OCI-LY7 (cell line): ENCODE data around the gene SSTR5. TPM values are rescaled to one million over a fixed set of nuclear protein-coding genes. Genes with fewer than 3 reads are reported as not detected.

Experiments used
- BruUV-seq: library from RNA; stranded (reverse); fragments of 400-500 nt; replicated peaks from 2 replicates; lab custom pipeline; 2021; lab: Mats Ljungman, UMichigan
- CTCF ChIA-PET: fragments of 300-600 bp; sonication (Branson Sonifier 250); formaldehyde crosslinking; loops from one replicate; lab custom pipeline; 2022; ENCODE audit warnings: antibody characterized with exemption; ENCODE audit not compliant: unreplicated experiment; lab: Charles Lee
- POLR2A ChIA-PET: fragments of 300-600 bp; sonication (Branson Sonifier 250); formaldehyde crosslinking; loops from one replicate; lab custom pipeline; 2022; ENCODE audit warnings: antibody characterized with exemption; lab: Charles Lee
- DNase-seq: peaks from one replicate; pipeline ENCODE4 v3.0.0-alpha.2; 2015; ENCODE audit warnings: low spot score
- H2AFZ ChIP-seq: fragments of 200-600 bp; sonication (generic), shearing (Covaris generic); 2 replicates; pipeline ENCODE4 v1.6.1; 2014; ENCODE audit warnings: mild to moderate bottlenecking, antibody characterized with exemption, low read length, moderate library complexity
- H3K27ac ChIP-seq: fragments of 200-600 bp; sonication (generic); 2 replicates; pipeline ENCODE4 v1.5.1; 2014; ENCODE audit warnings: mixed run types, low read depth, mild to moderate bottlenecking, moderate library complexity, low read length, inconsistent platforms; ENCODE audit not compliant: poor library complexity, severe bottlenecking
- H3K36me3 ChIP-seq: fragments of 200-600 bp; sonication (generic); 2 replicates; pipeline ENCODE4 v1.6.1; 2014; ENCODE audit warnings: mild to moderate bottlenecking, antibody characterized with exemption, low read length, moderate library complexity, mixed read lengths; ENCODE audit not compliant: insufficient read depth
- H3K4me1 ChIP-seq: fragments of 200-600 bp; sonication (generic); 2 replicates; pipeline ENCODE4 v1.5.1; 2014; ENCODE audit warnings: mild to moderate bottlenecking, low read length; ENCODE audit not compliant: insufficient read depth, poor library complexity, severe bottlenecking
- H3K4me2 ChIP-seq: fragments of 200-600 bp; sonication (generic); 2 replicates; pipeline ENCODE4 v1.6.1; 2014; ENCODE audit warnings: mild to moderate bottlenecking, low read length
- H3K4me3 ChIP-seq: fragments of 200-600 bp; sonication (generic); 2 replicates; pipeline ENCODE4 v1.5.1; 2014; ENCODE audit warnings: mild to moderate bottlenecking, low read depth, low read length; ENCODE audit not compliant: poor library complexity, severe bottlenecking
- H3K79me2 ChIP-seq: fragments of 200-600 bp; sonication (generic); 2 replicates; pipeline ENCODE4 v1.6.1; 2016; ENCODE audit warnings: low read depth, mild to moderate bottlenecking, low read length, moderate library complexity, mixed read lengths; ENCODE audit not compliant: insufficient read depth
- H3K9me2 ChIP-seq: fragments of 200-600 bp; sonication (generic); 2 replicates; pipeline ENCODE4 v1.6.1; 2016; ENCODE audit warnings: mild to moderate bottlenecking, low read length, mixed read lengths; ENCODE audit not compliant: insufficient read depth
- H3K9me3 ChIP-seq: fragments of 200-600 bp; sonication (generic); 2 replicates; pipeline ENCODE4 v1.6.1; 2014; ENCODE audit warnings: mild to moderate bottlenecking, mixed run types, low read length, mixed read lengths
- H4K20me1 ChIP-seq: fragments of 200-600 bp; sonication (generic); 2 replicates; pipeline ENCODE4 v1.6.1; 2014; ENCODE audit warnings: mild to moderate bottlenecking, antibody characterized with exemption, low read length, moderate library complexity, mixed read lengths; ENCODE audit not compliant: insufficient read depth
- CTCF ChIP-seq: fragments of 200-600 bp; sonication (generic); conservative IDR thresholded peaks from 2 replicates; pipeline ENCODE4 v1.5.1; 2014; ENCODE audit warnings: mild to moderate bottlenecking, antibody characterized with exemption, low read length, moderate library complexity, mixed read lengths
- EZH2phosphoT487 ChIP-seq: fragments of 200-600 bp; sonication (generic); IDR thresholded peaks from 2 replicates; pipeline ENCODE4 v1.6.1; 2018; ENCODE audit warnings: low read depth, borderline replicate concordance, mild to moderate bottlenecking, mixed run types, antibody characterized with exemption, low read length, moderate library complexity, mixed read lengths
- intact Hi-C: fragments of 100-400 bp; cut with micrococcal nuclease; formaldehyde crosslinking; loops from one replicate; pipeline ENCODE4 v1.10.0; 2022; ENCODE audit not compliant: unreplicated experiment
- total RNA-seq, 2 experiments: library from RNA; depleted of rRNA in 1 of 2; stranded (reverse); fragments of >200 nt in 1 of 2; shearing (Covaris generic) in 1 of 2; gene quantifications; 2 replicates each; pipeline ENCODE4 v1.2.3, GENCODE V29; 2014 to 2022

Gene SSTR5
- total RNA-seq, 2 experiments from 2014 or later = not detected

DNA sequence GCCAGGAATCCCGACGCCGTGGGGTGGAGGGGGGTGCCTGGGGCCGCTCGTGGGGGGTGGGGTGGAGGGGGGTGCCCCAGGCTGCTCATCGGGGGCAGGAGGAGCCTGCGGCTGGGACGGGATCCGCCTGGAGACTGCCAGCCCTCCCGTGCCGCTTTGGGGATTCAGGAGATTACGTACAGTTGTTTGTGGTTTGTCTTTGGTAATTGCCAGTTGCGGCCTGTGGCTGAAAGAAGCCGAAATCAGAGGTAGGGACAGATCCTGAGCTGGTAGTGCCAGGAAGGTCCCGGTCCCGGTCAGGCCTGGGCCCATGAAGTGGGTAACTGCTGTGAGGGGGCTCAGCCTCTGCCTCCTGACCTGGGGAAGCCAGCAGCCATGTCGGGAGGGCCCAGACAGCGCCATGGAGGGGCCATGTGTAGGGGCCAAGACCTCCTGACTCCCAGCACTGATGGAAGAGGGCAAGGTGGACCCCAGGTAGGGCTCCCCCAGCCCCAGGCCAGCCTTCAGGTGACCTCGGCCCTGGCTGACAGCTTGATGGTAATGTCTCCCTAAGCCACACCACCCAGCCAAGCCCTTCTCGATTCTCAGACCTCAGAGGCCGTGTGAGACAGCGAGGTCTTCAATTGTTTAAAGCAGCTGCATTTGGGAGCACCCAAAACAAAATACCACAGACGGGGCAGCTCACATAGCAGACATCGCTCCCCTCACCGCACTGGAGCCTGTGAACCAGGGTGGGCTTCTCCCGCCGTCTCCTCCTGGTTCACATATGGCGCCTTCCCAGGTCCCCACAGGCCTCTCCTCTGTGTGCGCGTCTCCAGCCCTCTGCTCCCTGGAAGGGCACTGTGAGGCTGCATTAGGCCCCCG, 34.9 kb upstream of the SSTR5 start:
- Histone ChIP-seq H3K36me3 (no peaks in the 10 kb centered on the region), H2AFZ (no peak overlapping the region), H4K20me1 (no peaks in the 10 kb centered on the region), H3K79me2 (no peaks in the 10 kb centered on the region), H3K4me3 (no peak overlapping the region), H3K4me1 (no peaks in the 10 kb centered on the region), H3K4me2 (no peak overlapping the region), H3K9me2 (no peaks in the 10 kb centered on the region), H3K9me3 (no peaks in the 10 kb centered on the region), H3K27ac (no peak overlapping the region)
- BruUV-seq = no TSS peak
- CTCF ChIA-PET = no interaction called here
- POLR2A ChIA-PET = no interaction called here
- intact Hi-C loops = no loop called here
- TF ChIP-seq EZH2phosphoT487 (no peak), CTCF (no peak)
- DNase-seq = no peak

DNA sequence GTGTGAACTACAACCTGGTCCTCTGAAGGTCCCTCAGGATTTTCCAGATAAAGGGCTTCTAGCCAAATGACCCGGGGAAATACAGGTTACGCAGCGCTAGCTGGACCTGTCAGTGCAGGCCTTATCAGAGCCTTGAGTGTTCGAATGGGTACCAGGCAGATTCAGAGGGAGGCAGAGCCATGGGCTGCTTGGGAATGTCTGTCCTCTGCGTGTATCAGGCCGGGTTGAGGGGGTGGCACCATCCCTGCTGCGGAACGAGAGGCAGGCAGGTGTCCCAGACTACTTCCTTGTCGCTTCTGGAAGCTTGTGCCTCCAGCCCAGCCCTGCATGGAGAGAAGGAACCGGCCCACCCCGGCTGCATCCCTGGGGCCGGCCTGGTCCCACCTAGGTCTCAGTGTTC, 33.6 kb upstream of the SSTR5 start:
- Histone ChIP-seq H3K9me3 (no peaks in the 10 kb centered on the region), H3K4me3 (no peak overlapping the region), H3K9me2 (no peaks in the 10 kb centered on the region), H3K79me2 (no peaks in the 10 kb centered on the region), H3K4me2 (no peak overlapping the region), H3K27ac (no peak overlapping the region), H2AFZ (no peak overlapping the region), H3K4me1 (no peaks in the 10 kb centered on the region), H4K20me1 (no peaks in the 10 kb centered on the region), H3K36me3 (no peaks in the 10 kb centered on the region)
- ChIA-PET POLR2A (no interaction called here), CTCF (no interaction called here)
- intact Hi-C loops = no loop called here
- no peak for TF ChIP-seq EZH2phosphoT487
- TF ChIP-seq CTCF = no peak
- no peak for DNase-seq
- no TSS peak for BruUV-seq

- intact Hi-C loops = no loop called here
- Histone ChIP-seq H4K20me1 (no peaks in the 10 kb centered on the region), H3K4me3 (no peak overlapping the region), H3K9me2 (no peaks in the 10 kb centered on the region), H3K4me1 (no peaks in the 10 kb centered on the region), H3K27ac (no peak overlapping the region), H2AFZ (no peak overlapping the region), H3K9me3 (no peaks in the 10 kb centered on the region), H3K36me3 (no peaks in the 10 kb centered on the region), H3K79me2 (no peaks in the 10 kb centered on the region), H3K4me2 (no peak overlapping the region)
- BruUV-seq = no TSS peak
- ChIA-PET POLR2A (no interaction called here), CTCF (no interaction called here)
- no peak for DNase-seq
- TF ChIP-seq EZH2phosphoT487 = no peak
Observed at GRCh38 chr16:1039762-1040161, 32.8 kb upstream of the SSTR5 start.
